Measurements from ENCODE around the gene MUCL3. TPM values are rescaled to one million over a fixed set of nuclear protein-coding genes. Genes with fewer than 3 reads are reported as not detected.

The MUCL3 gene
- total and polyA plus RNA-seq, 8 donors = 0.04 to 5.6 (median 0.64) TPM; not detected in 4

- no peak overlapping the region for H3K27ac ChIP-seq
- ATAC-seq (no peak), DNase-seq (no peak), FAIRE-seq (no peak)
- WGBS, 2 donors = 58 to 63% methylated on average over 4 of the region's 4 CpGs
- H3K27me3 ChIP-seq = no peaks in the 10 kb centered on the region
- intact Hi-C loops (cut with DNase I) = no loop called here
- H3K4me1 ChIP-seq = no peaks in the 10 kb centered on the region
- H3K4me3 ChIP-seq = no peak overlapping the region
- TF ChIP-seq CTCF (IDR thresholded peaks at IDR 0.05) = no peak
- no peaks in the 10 kb centered on the region for H3K9me3 ChIP-seq
- H3K36me3 ChIP-seq = no peaks in the 10 kb centered on the region
Measured at GRCh38 chr6:30947231-30947630, 6.5 kb downstream of the MUCL3 start.

- no peak overlapping the region for H3K4me3 ChIP-seq
- no peaks in the 10 kb centered on the region for H3K4me1 ChIP-seq
- no peak for FAIRE-seq
- ATAC-seq = no peak
- TF ChIP-seq CTCF (IDR thresholded peaks at IDR 0.05) = no peak
- no peak for DNase-seq
- H3K36me3 ChIP-seq = no peaks in the 10 kb centered on the region
- WGBS, 2 donors = 90 to 93% methylated on average over 6 of the region's 6 CpGs
- no peak overlapping the region for H3K27ac ChIP-seq
- no peaks in the 10 kb centered on the region for H3K9me3 ChIP-seq
- intact Hi-C loops (cut with DNase I) = no loop called here
- no peaks in the 10 kb centered on the region for H3K27me3 ChIP-seq
Measured at GRCh38 chr6:30948811-30949210, 8.0 kb downstream of the MUCL3 start.

- no peak for TF ChIP-seq CTCF (IDR thresholded peaks at IDR 0.05)
- DNase-seq (no peak), ATAC-seq (no peak), FAIRE-seq (no peak)
- 78 to 83% methylated on average over 5 of the region's 5 CpGs for WGBS, 2 donors
- Histone ChIP-seq H3K9me3 (no peaks in the 10 kb centered on the region), H3K4me1 (peaks cover 0 to 3% (median 0%) of the 10 kb centered on the region in 3 donors), H3K27me3 (no peaks in the 10 kb centered on the region), H3K27ac (no peak overlapping the region), H3K4me3 (no peak overlapping the region), H3K36me3 (no peaks in the 10 kb centered on the region)
- intact Hi-C loops (cut with DNase I) = no loop called here
Measured at GRCh38 chr6:30951907-30952469, 11.2 kb downstream of the MUCL3 start.

GRCh38 chr6:30954631-30955366, 14.0 kb downstream of the MUCL3 start:
- Histone ChIP-seq H3K36me3 (no peaks in the 10 kb centered on the region), H3K4me3 (peak overlapping the region; percentile 4 to 45 (median 20)), H3K27me3 (peaks cover 0 to 4% (median 0%) of the 10 kb centered on the region in 4 donors), H3K27ac (no peak overlapping the region), H3K9me3 (no peaks in the 10 kb centered on the region), H3K4me1 (peaks cover 0 to 3% (median 0%) of the 10 kb centered on the region in 3 donors)
- no peak for TF ChIP-seq CTCF (IDR thresholded peaks at IDR 0.05)
- 57 to 69% methylated on average over 9 of the region's 9 CpGs for WGBS, 2 donors
- intact Hi-C loops (cut with DNase I) = no loop called here
- no peak for FAIRE-seq
- ATAC-seq = peak; percentile 30 to 47 (median 38)
- DNase-seq = no peak
